ENCODE measurements around the gene LRP3.
"Not testable (repeated sequence)": the region's sequence is repeated elsewhere in the genome, so short reads cannot be mapped to it uniquely, and the experiment has no call there.

The LRP3 gene

GRCh38 chr19:33193865-33194362, at the start of gene LRP3:
LRP3 (plus strand) TSS chr19:33194330; CDS start chr19:33194786, 456 bp downstream.
- DNase-seq (ENCODE audit: low read depth), result no peak

DNA sequence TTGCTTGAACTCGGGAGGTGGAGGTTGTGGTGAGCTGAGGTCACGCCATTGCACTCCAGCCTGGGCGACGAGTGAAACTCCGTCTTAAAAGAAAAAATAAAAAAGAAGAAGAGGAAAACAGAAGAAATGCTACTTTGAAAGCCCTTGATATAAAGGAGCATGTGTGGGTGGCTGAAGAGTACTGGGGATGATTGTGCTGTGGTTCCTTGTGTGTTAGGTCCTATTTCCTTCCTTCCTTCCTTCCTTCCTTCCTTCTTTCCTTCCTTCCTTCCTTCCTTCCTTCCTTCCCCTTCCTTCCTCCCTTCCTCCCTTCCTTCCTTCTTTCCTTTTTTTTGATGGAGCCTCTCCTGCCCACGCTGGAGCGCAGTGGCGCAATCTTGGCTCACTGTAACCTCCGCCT, 47.9 kb upstream of the LRP3 start:
- no peak for DNase-seq (ENCODE audit: low read depth)

- DNase-seq (ENCODE audit: low read depth), result no peak
Observed at GRCh38 chr19:33147538-33147937, 46.6 kb upstream of the LRP3 start.

- DNase-seq (ENCODE audit: low read depth), result no peak
Observed at GRCh38 chr19:33150852-33151518, 43.1 kb upstream of the LRP3 start.

- no peak for DNase-seq (ENCODE audit: low read depth)
Observed at GRCh38 chr19:33152176-33152575, 42.0 kb upstream of the LRP3 start.

GRCh38 chr19:33152625-33153024, 41.5 kb upstream of the LRP3 start:
- not testable (repeated sequence) for DNase-seq (ENCODE audit: low read depth)

- not testable (repeated sequence) for DNase-seq (ENCODE audit: low read depth)
Observed at GRCh38 chr19:33154313-33154712, 39.8 kb upstream of the LRP3 start.

- DNase-seq (ENCODE audit: low read depth), result no peak
Observed at GRCh38 chr19:33156334-33156733, 37.8 kb upstream of the LRP3 start.

- DNase-seq (ENCODE audit: low read depth), result no peak
Observed at GRCh38 chr19:33157906-33158305, 36.2 kb upstream of the LRP3 start.

DNA sequence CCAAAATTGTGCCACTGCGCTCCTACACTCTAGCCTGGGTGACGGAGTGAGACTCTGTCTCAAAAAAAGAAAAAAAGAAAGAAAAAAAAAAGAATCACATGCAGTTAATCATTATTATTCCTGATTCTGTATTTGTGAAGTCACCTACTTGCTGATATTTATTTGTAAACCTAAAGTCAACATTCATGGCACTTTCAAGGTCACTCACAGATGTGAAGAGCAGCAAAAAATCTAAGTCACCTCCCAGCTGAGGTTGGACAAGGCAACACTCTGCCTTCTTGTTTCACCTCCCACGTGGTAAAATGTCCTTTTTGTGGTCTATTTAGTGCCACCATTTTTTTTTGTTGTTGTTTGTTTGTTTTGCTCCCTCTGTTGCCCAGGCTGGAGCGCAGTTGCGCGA, 35.8 kb upstream of the LRP3 start:
- no peak for DNase-seq (ENCODE audit: low read depth)

DNA sequence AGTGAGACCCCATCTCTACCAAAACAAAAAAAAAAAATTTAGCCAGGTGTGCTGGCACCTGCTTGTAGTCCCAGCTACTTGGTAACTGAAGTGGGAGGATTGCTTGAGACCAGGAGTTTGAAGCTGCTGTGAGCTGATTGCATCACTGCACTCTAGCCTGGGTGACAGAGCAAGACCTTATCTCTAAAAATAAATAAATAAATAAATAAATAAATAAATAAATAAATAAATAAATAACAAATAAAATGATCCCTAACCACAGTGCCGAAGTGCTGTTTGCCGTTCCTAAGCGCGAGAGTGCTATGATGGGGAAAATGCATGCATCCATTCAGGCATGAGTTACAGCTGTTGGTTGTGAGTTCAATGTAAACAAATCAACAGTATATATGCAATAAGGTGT, 35.0 kb upstream of the LRP3 start:
- DNase-seq (ENCODE audit: low read depth), result no peak

- DNase-seq (ENCODE audit: low read depth), result no peak
Observed at GRCh38 chr19:33159893-33160292, 34.2 kb upstream of the LRP3 start.

- DNase-seq (ENCODE audit: low read depth), result no peak
Observed at GRCh38 chr19:33161201-33161600, 32.9 kb upstream of the LRP3 start.

- no peak for DNase-seq (ENCODE audit: low read depth)
Observed at GRCh38 chr19:33163481-33163880, 30.6 kb upstream of the LRP3 start.

- DNase-seq (ENCODE audit: low read depth), result not testable (repeated sequence)
Observed at GRCh38 chr19:33166037-33166436, 28.1 kb upstream of the LRP3 start.

DNA sequence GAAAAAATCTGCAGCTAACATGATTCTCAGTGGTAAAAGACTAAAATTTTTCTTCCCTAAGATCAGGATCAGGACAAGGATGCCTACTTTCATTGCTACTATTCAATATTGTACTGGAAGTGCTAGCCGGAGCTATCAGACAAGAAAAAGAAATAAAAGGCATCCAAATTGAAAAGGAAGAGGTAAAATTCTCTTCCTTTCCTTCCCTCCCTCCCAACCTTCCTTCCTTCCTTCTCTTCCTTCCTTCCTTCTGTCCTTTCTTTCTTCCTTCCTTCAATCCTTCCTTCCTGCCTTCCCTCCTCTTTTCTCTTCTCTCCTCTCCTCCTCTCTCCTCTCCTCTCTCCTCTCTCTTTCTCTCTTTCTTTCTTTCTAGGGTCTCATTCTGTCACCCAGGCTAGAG, 26.7 kb upstream of the LRP3 start:
- DNase-seq (ENCODE audit: low read depth), result no peak

DNA sequence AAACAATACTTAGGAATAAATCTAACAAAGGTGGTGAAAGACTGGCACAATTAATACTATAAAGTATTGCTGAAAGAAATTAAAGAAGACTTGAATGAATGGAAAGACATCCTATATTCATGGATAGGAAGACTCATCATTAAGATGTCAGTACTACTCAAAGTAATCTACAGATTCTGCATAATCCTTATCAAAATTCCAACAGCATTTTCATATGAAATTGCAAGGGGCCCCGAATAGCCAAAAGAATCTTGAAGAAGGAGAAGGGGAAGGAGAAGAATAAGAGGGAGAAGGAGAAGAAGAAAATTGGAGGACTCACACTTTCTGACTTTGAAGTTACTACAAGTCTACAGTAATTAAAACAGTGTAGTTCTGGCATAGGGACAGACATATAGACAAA, 25.6 kb upstream of the LRP3 start:
- no peak for DNase-seq (ENCODE audit: low read depth)

DNA sequence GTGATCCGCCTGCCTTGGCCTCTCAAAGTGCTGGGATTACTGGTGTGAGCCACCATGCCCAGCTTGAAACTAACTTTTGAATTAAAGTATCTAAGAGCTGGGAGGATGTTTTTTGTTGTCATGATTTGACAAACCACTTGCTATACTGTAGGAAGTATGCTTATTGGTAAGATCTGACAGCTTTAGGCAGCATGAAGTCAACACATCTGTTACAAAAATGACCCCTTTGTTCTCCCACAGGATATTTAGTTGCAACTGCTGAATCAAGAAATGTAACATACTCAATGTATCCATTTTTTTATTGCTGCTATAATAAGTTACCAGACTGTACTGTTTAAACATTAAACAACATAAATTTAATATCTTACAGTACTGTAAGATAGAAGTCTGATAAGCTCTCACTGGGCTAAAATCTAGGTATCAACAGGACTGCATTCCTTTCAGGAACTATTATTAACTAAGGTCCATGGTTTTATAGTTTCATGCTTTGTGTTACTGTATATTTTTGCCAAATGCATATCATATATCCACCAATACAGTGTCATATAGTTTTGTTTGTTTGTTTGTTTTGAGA, 22.8 kb upstream of the LRP3 start:
- DNase-seq (ENCODE audit: low read depth), result no peak

GRCh38 chr19:33171916-33172359, 22.2 kb upstream of the LRP3 start:
- no peak for DNase-seq (ENCODE audit: low read depth)

DNA sequence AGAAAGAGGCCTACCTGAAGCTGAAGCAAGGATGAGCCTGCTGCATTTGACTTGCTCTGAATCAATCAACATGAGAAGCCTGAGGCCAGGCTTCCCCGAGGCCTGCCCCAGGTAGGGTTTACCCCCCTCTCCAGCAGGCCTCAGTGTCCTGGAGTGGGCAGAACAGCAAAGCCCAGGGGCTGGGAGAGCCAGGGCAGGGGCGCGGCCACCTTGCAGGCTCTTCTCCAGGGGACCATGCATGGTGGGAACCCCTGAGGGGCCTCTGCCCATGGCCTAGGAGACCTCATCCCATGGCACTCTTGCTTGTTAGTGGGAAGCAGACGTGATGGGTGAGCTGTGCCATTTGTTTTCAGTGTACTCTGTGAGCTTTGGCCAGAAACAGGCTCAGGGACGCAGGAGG, 19.9 kb upstream of the LRP3 start:
- DNase-seq (ENCODE audit: low read depth), result no peak

DNA sequence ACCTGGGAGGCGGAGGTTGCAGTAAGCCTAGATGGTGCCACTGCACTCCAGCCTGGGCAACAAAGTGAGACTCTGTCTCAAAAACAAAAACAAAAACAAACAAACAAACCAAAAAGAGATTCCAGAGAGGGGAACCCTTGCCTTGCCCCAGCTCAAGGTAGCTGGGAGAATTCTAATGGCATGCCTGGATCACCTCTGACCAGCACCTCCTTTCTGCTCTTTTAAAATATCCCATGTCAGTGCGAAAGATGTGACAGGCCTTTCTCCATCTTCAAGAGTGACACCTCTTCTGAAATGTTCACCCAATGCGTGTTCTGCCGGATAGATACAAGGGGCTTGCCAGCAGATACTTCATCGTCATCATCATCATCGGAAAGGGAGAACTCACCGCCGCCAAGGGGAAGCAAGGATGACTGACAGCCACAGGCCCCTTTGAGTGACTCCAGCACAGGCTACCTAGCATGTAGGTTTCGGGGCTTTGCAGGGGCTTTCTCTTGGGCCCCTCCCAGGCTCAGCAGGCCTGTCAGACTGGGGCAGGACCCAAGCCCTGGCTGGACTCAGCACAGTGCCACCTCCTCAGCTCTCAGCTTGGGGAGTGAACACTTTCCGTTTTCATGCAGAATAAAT, 18.9 kb upstream of the LRP3 start:
- no peak for DNase-seq (ENCODE audit: low read depth)

DNA sequence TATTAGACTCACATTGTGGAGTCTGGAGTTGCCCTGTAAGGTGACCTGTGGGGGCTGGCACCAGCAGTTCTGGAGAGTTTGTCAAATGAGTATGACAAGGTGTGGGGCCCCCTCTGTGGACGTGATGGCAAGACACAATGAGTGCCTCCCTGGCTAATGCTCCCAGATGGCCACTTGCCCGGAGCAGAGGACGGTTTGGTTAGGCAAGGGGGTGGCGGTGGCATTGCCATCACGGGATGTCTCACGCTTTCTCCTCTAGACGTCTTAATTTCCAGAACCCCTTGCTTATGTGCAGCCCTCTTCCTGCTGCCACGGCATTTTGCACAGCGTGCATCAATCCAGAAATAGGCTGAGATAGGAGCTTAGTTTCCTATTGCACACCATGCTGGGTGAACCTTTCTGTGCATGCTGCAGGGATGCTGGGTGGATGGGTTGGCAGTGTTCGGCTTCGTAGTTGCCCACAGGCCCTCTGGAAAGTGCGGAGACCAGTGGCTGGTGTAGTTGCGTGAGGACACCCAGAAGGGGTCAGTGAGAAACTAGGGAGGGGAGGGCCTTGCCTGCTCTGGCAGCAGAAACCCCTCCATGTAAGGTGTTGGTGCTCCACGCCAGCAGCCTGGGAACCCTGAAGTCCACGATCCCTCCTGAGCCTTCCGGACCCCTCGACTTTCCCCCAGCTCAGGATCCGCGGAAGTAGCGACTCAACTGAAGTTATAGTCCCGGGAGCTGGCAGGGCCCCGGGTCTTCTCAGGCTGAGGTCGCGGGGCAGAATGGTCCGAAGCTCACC, 18.1 kb upstream of the LRP3 start:
- DNase-seq (ENCODE audit: low read depth), result no peak
